Activated B cell treated with CpG ODN at 0.5 μM for 24 hours (primary cell): ENCODE data around the gene FHAD1. TPM values are rescaled to one million over a fixed set of nuclear protein-coding genes. Genes with fewer than 3 reads are reported as not detected.

Experiments
- ATAC-seq: fragments of 200-7000 bp; cut with Tn5 transposase; one replicate; pipeline ENCODE4 v1.10.0; 2021; ENCODE audit warnings: low read depth, mild to moderate bottlenecking, moderate library complexity
- CTCF ChIA-PET: fragments of 350-600 bp; sonication (Branson Sonifier 250); formaldehyde crosslinking; loops from one replicate; lab custom pipeline; 2021; ENCODE audit warnings: antibody characterized with exemption; lab: Charles Lee
- POLR2A ChIA-PET: fragments of 350-600 bp; sonication (Branson Sonifier 250); formaldehyde crosslinking; loops from one replicate; lab custom pipeline; 2021; ENCODE audit warnings: antibody characterized with exemption; lab: Charles Lee
- DNase-seq: peaks from one replicate; pipeline ENCODE4 v3.0.0; 2022
- H3K27ac Mint-ChIP-seq: one replicate; pipeline ENCODE4 v1.8.0; 2020; ENCODE audit warnings: mixed read lengths
- H3K27me3 Mint-ChIP-seq: one replicate; pipeline ENCODE4 v1.8.0; 2021; ENCODE audit warnings: mixed read lengths
- H3K36me3 Mint-ChIP-seq: one replicate; pipeline ENCODE4 v1.8.0; 2021; ENCODE audit warnings: low read depth, mixed read lengths
- H3K4me1 Mint-ChIP-seq: one replicate; pipeline ENCODE4 v1.8.0; 2021; ENCODE audit warnings: mixed read lengths
- H3K4me3 Mint-ChIP-seq: one replicate; pipeline ENCODE4 v1.8.0; 2020; ENCODE audit warnings: mild to moderate bottlenecking, mixed read lengths
- H3K9me3 Mint-ChIP-seq: one replicate; pipeline ENCODE4 v1.8.0; 2020; ENCODE audit warnings: mixed read lengths
- CTCF ChIP-seq: fragments of 200-600 bp; IDR thresholded peaks from one replicate; pipeline ENCODE4 v1.8.0; 2022; ENCODE audit warnings: antibody characterized with exemption, mild to moderate bottlenecking
- intact Hi-C: fragments of 100-400 bp; cut with micrococcal nuclease; formaldehyde crosslinking; loops from one replicate; pipeline ENCODE4 v1.15.1; 2024
- total RNA-seq: library from RNA; stranded (reverse); gene quantifications from 2 replicates; pipeline ENCODE4 v1.2.3, GENCODE V29; 2022

FHAD1 gene
- total RNA-seq, 1 donor from 2014 or later: not detected

DNA sequence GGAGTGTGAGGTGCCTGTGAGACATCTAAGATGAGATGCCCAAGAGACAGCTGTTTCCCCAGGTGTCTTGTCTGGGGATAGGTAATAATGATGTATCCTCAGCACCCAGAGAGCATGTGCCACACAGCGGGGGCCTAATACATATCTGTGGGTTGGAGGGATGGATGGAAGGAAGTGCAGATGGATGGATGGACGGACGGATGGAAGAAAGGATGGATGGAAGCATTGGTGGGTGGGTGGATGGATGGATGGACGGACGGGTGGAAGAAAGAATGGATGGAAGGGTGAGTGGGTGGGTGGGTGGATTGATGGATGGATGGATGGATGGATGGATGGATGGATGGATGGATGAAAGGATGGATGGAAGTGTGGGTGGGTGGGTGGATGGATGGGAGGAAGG lies 84.2 kb downstream of the FHAD1 start:
- H3K4me3 Mint-ChIP-seq: no peak overlapping the region
- H3K4me1 Mint-ChIP-seq: no peaks in the 10 kb centered on the region
- peaks cover 24% of the 10 kb centered on the region for H3K27me3 Mint-ChIP-seq
- no peaks in the 10 kb centered on the region for H3K36me3 Mint-ChIP-seq
- no peaks in the 10 kb centered on the region for H3K9me3 Mint-ChIP-seq
- DNase-seq: no peak
- ChIA-PET POLR2A (no interaction called here), CTCF (interaction anchor here (2.6 kb wide), 1 partner anchor 7 kb away, joined by 10 read pairs; no protein-coding TSS in a partner anchor)
- H3K27ac Mint-ChIP-seq: no peak overlapping the region
- no peak for TF ChIP-seq CTCF
- ATAC-seq: no peak
- intact Hi-C loops: no loop called here

GRCh38 chr1:15331734-15332133 lies 84.7 kb downstream of the FHAD1 start:
- intact Hi-C loops: no loop called here

GRCh38 chr1:15332525-15332924 lies 85.5 kb downstream of the FHAD1 start:
- Mint-ChIP-seq H3K27ac (no peak overlapping the region), H3K4me3 (no peak overlapping the region), H3K27me3 (peaks cover 20% of the 10 kb centered on the region), H3K36me3 (no peaks in the 10 kb centered on the region), H3K4me1 (no peaks in the 10 kb centered on the region), H3K9me3 (no peaks in the 10 kb centered on the region)
- ChIA-PET POLR2A (no interaction called here), CTCF (interaction anchor here (2.6 kb wide), 1 partner anchor 8 kb away, joined by 10 read pairs; no protein-coding TSS in a partner anchor)
- TF ChIP-seq CTCF: no peak
- intact Hi-C loops: no loop called here
- ATAC-seq: no peak
- DNase-seq: no peak

More at GRCh38 chr1:15331734-15332133, 84.7 kb downstream of the FHAD1 start:
- ChIA-PET POLR2A (no interaction called here), CTCF (interaction anchor here (2.6 kb wide), 1 partner anchor 8 kb away, joined by 10 read pairs; no protein-coding TSS in a partner anchor)
- no peak overlapping the region for H3K27ac Mint-ChIP-seq
- ATAC-seq: no peak
- no peak for TF ChIP-seq CTCF
- H3K4me3 Mint-ChIP-seq: no peak overlapping the region
- no peaks in the 10 kb centered on the region for H3K36me3 Mint-ChIP-seq
- no peaks in the 10 kb centered on the region for H3K9me3 Mint-ChIP-seq
- H3K27me3 Mint-ChIP-seq: peaks cover 24% of the 10 kb centered on the region
- no peak for DNase-seq
- H3K4me1 Mint-ChIP-seq: no peaks in the 10 kb centered on the region

DNA sequence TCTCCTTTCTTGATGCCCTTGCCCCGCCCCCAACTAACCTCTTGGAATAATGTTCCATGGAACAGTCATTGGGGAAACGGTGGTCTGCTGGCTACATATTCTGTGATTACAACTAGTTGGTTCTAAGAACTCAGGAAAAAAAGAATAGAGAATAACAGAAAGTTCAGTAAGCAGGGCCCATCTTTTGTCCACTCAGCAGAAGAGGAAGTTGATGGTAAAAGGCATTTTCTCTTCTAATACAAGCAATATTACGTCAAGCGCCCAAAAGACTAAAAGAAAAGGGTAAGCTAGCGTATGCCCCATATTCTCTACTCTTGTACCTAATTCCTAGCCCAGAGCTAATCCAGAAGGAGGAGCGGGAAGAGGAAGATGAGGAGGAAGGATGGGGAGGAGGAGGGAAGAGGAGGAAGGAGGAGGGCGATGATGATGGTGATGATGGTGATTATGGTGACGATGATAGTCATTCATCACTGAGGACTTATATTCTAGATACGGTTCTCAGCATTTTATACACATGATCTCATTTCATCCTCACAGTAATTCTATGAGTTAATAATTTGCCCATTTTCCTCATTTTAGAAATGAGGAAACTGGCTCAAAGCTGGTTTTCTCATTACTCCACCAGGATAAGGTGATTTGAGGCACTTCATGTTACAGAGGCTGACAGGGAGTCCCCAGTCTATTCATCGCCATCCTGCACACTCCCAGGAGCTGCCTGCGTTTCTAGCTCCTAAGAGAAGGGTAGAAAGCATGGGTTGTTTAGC lies 86.1 kb downstream of the FHAD1 start:
- ATAC-seq: no peak
- Mint-ChIP-seq H3K9me3 (no peaks in the 10 kb centered on the region), H3K27me3 (peaks cover 20% of the 10 kb centered on the region), H3K27ac (no peak overlapping the region), H3K4me3 (no peak overlapping the region), H3K36me3 (no peaks in the 10 kb centered on the region), H3K4me1 (no peaks in the 10 kb centered on the region)
- CTCF ChIA-PET: interaction anchor here (2.6 kb wide), 1 partner anchor 9 kb away, joined by 10 read pairs; no protein-coding TSS in a partner anchor
- POLR2A ChIA-PET: interaction anchor here (0.7 kb wide), 1 partner anchor 194 kb away, joined by 12 read pairs; the partner anchor contains the start of gene DNAJC16
- intact Hi-C loops: no loop called here
- no peak for TF ChIP-seq CTCF
- DNase-seq: no peak

DNA sequence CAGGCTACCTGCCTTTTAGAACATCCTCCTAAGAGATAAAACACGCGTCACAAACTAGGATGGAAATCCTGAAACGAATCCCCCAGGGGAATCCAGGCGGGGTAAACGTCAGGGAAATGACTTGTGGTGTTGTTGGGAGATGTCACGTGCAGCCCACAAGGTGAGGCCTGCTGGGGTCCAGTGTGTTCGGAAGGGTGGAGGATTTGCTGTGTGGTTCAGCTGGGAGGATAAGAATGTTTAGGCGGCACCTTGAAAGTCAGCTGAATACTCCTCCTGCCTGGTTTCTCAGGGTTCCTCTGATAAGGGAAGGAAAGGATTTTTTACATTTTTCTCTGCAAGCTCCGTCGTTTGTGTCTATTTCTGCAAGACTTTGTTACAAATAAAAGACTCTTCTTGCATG lies 88.0 kb downstream of the FHAD1 start:
- Mint-ChIP-seq H3K36me3 (no peaks in the 10 kb centered on the region), H3K4me1 (no peaks in the 10 kb centered on the region), H3K27ac (no peak overlapping the region), H3K27me3 (peaks cover 17% of the 10 kb centered on the region), H3K4me3 (no peak overlapping the region), H3K9me3 (no peaks in the 10 kb centered on the region)
- ChIA-PET CTCF (interaction anchor here (1.4 kb wide), 1 partner anchor 97 kb away, joined by 3 read pairs; no protein-coding TSS in a partner anchor), POLR2A (no interaction called here)
- no peak for TF ChIP-seq CTCF
- intact Hi-C loops: no loop called here
- no peak for ATAC-seq
- no peak for DNase-seq
